GM04504 (cell line): ENCODE data around the gene C15orf40.
"Not testable (repeated sequence)": the region's sequence is repeated elsewhere in the genome, so short reads cannot be mapped to it uniquely, and the experiment has no call there.

ENCODE experiments used
- DNase-seq: peaks from one replicate; pipeline ENCODE4 v3.0.0-alpha.2; 2012; ENCODE audit warnings: low read depth

Gene C15orf40

DNA sequence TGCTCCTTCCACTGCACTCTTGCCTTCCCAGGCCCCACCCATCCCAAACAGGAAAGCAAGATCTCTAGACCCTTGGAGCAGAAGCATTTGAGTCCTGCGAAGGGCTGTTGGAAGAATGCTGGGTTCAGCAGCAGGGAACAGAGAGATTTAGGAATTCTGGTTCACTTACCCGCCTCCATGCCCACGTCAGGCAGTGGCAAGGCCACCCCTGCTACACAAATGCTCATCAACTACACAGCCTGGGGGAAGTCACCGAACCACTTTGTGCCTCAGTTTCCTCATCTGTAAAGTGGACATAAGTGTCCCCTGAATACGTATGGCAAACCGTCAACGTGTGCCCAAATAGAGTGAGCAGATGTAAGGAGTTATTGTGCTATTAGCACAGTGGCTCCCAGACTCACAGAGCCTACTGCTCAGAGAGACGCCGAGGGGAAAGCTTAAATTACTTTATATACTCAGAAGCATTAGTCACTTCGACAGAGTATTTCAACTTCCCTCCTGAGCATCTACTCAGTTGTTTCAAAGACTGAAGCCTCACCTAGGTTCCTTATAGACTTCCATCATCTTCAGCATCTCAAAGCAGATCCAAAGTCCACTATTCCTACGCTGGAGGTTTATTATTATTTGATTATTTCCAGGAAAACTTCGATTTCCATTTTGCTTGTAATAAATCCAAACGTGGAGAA, 59.8 kb downstream of the C15orf40 start:
- no peak for DNase-seq

DNA sequence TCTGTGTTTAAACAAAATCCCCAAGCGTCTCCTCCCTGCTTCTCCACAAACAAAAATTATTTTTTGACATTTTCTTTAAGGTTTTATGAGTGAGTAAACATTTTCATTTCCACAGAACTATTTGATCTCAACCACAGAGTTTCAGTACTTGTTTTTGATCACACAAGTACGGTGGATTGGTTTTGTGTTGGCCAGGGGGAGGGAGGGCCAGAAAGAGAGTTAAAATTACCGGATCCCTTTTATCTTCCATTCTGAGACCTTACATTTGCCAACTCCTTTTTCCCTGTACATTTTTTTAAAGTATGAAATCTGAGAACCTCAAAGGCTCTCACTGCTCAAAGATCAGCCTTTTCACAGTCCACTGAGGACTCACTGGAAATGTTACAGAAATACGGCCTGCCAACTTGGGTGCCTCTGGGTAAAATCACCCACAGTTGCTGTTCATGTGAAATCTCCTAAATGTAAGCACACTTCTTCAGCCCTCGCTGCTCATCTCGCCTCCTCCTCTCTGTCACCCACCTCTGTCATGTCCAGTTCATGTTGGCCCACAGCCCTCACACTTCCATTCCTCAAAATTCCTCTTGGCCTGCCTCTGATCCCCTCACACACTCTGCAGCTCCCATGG, 60.6 kb downstream of the C15orf40 start:
- no peak for DNase-seq

DNA sequence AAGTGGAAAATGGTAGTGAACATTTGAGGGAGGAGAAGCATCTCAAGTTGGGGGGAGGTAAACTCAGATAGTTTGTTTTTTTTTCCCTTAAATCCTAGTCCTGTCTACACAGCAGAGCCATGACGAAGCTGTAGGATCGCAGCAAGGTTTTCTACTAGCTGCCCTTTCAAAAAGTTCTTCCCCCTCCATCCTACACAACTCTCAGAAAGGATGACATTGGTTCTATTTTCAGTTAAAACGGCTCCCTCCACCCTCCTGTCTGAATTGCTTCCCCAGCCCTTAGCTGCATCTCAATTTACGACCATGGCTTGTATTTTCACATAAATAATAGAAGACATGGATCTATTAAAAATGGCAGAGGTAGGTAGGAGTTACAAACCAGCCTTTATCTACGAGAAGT, 61.1 kb downstream of the C15orf40 start:
- no peak for DNase-seq

DNA sequence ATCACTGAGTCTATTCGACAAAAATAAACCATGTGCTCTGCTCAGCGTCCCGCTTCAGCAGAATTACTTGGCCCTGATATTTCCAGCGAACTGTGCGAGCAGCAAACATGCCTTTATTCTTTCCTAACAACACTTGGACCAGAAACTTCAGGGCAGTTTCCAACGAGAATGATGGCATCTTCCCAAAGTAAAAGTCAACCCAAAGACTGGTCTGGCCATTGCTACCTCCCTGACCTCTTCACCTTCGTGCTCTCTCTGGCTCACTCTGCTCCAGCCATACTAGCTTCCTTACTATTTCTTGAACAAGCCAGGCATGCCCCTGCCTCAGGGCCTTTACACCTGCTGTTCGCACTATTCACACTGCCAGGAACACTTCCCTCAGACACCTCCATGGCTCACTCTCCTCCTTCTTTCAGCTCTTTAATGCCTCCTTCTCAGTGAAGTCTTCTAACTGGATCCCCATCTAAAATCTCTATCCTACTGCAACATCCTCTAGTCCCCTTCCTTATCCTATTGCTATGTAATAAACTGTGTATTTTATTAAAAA, 65.2 kb downstream of the C15orf40 start:
- no peak for DNase-seq

DNA sequence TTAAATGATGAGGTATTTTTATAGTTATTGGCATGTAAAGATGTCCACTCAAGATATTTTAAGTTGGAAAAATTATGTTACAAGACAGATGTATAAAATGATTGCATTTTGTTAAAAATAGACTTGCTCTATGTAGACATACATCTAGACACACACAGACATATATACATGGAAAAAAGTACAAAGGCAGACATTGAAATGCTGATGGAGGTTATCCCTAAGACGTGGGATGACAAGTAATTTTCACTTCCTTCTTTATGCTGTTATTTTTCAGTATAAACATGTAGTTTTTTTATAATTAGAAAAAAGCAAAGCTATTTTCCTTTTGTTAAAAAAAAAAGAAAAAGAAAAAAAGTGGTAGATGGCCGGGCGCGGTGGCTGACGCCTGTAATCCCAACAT, 66.1 kb downstream of the C15orf40 start:
- no peak for DNase-seq

DNA sequence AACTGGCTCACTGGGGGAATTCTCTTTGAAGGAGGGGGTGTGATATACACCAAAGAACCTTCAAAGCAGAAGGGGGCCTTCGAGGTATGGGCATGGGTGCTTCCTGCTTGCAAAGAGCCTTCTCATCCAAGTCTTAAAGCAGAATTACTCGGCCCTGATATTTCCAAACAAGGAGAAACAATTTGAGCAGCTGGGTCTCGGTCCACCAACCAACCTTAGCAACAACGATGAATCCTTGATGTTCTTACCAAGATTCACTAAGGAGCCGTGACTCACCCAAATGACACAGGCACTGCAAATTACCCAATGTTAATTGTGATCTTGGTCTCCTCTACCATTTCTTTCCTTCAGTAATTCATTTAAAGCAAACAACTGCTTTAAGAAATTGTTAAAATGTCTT, 66.6 kb downstream of the C15orf40 start:
- no peak for DNase-seq

DNA sequence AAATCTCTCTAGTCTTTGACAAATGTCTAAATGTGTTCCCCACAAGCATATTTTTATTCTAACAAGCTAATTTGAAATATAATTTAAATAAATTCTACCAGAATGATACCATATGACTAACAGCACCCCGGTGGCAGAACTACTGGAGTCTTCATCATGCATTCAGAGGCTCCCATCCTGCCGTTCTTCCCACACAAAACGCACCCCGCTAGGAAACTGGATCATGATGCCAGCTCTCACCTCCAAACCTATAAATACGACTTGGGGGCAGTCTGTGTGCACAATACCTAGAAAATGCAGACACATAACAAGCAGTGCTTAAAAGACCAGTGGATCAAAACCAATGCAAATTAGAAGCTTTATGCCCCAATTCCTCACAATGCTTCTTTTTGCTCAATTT, 67.4 kb downstream of the C15orf40 start:
- DNase-seq = no peak

DNA sequence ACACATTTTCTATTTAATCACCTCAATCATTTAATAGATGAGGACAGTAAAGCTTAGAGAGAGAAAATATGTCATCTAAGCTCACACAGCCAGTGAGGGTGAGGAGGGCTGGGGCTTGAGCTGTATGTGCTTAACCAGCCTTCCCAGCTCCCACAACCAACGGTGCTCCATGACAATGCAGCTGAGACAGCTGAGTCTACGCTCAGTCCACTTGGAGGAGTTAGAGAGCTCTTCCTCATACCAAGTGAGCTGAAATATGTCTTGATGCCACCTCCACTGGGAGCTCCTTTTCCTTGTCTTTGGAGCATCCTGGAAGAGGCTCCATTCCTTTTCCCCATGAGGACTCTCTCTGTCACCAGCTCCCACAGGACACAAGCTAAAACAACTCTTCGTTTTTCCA, 68.3 kb downstream of the C15orf40 start:
- no peak for DNase-seq

DNA sequence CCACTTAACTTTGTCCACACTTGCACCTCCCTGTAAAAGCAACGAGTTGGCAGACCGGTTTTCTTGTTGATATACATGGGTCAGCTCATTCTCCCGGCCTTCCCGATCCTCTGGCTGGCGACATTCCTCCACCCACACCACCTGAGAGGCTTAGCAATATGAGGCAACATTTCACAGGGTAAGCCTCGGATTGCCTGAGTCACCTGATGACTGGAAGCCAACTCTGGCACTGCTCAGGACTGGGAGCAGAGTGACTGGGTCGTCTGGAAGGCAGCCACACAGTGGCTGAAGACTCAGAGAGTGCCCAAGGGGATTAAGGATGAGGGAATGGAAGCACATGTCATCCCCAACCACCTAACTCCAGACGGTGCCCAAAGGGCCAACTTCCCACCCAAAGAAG, 68.7 kb downstream of the C15orf40 start:
- peak; percentile 23 for DNase-seq

DNA sequence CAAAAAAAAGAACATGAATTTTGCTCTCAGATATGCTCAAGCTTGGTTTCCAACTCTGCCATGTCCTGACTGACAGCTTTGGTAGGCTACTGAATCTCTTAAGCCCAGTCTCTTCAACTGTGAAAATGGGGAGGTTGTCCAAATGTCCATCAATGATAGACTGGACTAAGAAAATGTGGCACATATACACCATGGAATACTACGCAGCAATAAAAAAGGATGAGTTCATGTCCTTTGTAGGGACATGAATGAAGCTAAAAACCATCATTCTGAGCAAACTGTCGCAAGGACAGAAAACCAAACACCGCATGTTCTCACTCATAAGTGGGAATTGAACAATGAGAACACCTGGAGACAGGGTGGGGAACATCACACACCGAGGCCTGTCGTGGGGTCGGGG, 71.8 kb downstream of the C15orf40 start:
- DNase-seq = not testable (repeated sequence)
